ENCODE measurements around the gene CNIH4. TPM values are rescaled to one million over a fixed set of nuclear protein-coding genes. Genes with fewer than 3 reads are reported as not detected.
A peak's percentile ranks its signal among the peaks of the same experiment; 100 is the strongest.

The CNIH4 gene
- total and polyA plus RNA-seq, 10 of the 15 experiments (the other 5 are each of a cell fraction or from before 2014, with no cell fraction given): 23.2 to 173 (median 51.4) TPM

GRCh38 chr1:224380003-224380402 is 23.3 kb downstream of the CNIH4 start (continued):
- TF ChIP-seq EZH2 (IDR thresholded peaks at IDR 0.05; ENCODE audit: borderline replicate concordance, control insufficient read depth, low read depth, low read length) (no peak), BRCA1 (IDR thresholded peaks at IDR 0.05; ENCODE audit: low read depth, low read length) (no peak), NKRF (conservative IDR thresholded peaks at IDR 0.05) (no peak), IRF4 (IDR thresholded peaks at IDR 0.05; ENCODE audit: low read depth, low read length) (0 out of 2 replicates have a peak, but pooled peaks have one; percentile 13), ZNF274 (IDR thresholded peaks at IDR 0.05; ENCODE audit: insufficient read depth, insufficient read length) (no peak), BCL3 (IDR thresholded peaks at IDR 0.05; ENCODE audit: borderline replicate concordance, insufficient read depth, low read depth, low read length, poor library complexity, severe bottlenecking) (no peak), HDAC2 (IDR thresholded peaks at IDR 0.05) (no peak), EGR1 (IDR thresholded peaks at IDR 0.05; ENCODE audit: borderline replicate concordance in 1 of 2, low read depth in 2 of 2, low read length in 2 of 2) (peak in 1 of 2 experiments; percentile 79; a peak in 1 of 3 replicates), ATF7 (IDR thresholded peaks at IDR 0.05; ENCODE audit: low read depth) (0 out of 2 replicates have a peak, but pooled peaks have one; percentile 38), ZNF24 (IDR thresholded peaks at IDR 0.05) (no peak), NR2C1 (IDR thresholded peaks at IDR 0.05) (no peak), RAD21 (IDR thresholded peaks at IDR 0.05; ENCODE audit: insufficient read depth, low read depth, low read length) (no peak), RELB (IDR thresholded peaks at IDR 0.05; ENCODE audit: low read depth) (peak; percentile 89), IKZF1 (conservative IDR thresholded peaks at IDR 0.05) (peak; percentile 88), YBX1 (IDR thresholded peaks at IDR 0.05) (no peak), USF2 (IDR thresholded peaks at IDR 0.05; ENCODE audit: borderline replicate concordance, low read depth, low read length) (no peak), KDM1A (IDR thresholded peaks at IDR 0.05; ENCODE audit: borderline replicate concordance) (no peak), FOXM1 (IDR thresholded peaks at IDR 0.05; ENCODE audit: low read depth, low read length) (0 out of 2 replicates have a peak, but pooled peaks have one; percentile 39), ZNF217 (IDR thresholded peaks at IDR 0.05) (no peak), RUNX3 (IDR thresholded peaks at IDR 0.05; ENCODE audit: low read length) (peak; percentile 98), ZNF384 (IDR thresholded peaks at IDR 0.05; ENCODE audit: borderline replicate concordance, low read depth, low read length) (no peak), SMC3 (IDR thresholded peaks at IDR 0.05; ENCODE audit: borderline replicate concordance, low read length) (no peak), SKIL (IDR thresholded peaks at IDR 0.05; ENCODE audit: low read depth, poor library complexity, severe bottlenecking) (peak; percentile 58), NR2F1 (conservative IDR thresholded peaks at IDR 0.05) (no peak; the same call in 1 of the 2 replicates), BMI1 (IDR thresholded peaks at IDR 0.05; ENCODE audit: borderline replicate concordance) (no peak; the same call in 1 of the 2 replicates)
